Measurements from ENCODE around the gene TRMT112.

TRMT112 gene

DNA sequence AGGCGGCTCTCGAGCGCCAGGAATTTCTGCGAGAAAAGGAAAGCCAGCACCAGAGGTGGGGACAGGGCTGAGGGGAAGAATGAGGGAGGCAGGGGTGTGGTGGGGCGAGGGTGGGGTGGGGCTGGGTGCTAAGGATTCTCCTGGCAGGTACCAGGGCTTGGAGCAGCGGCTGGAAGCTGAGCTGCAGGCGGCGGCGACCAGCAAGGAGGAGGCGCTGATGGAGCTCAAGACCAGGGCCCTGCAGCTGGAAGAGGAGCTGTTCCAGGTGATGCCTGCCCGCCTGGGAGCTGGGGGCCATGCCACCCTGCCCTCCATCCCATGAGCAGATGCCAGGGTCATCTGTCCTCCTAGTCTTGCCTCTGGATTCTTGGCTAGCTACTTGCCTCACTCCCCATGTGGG lies 32.0 kb upstream of the TRMT112 start:
- DNase-seq: no peak

DNA sequence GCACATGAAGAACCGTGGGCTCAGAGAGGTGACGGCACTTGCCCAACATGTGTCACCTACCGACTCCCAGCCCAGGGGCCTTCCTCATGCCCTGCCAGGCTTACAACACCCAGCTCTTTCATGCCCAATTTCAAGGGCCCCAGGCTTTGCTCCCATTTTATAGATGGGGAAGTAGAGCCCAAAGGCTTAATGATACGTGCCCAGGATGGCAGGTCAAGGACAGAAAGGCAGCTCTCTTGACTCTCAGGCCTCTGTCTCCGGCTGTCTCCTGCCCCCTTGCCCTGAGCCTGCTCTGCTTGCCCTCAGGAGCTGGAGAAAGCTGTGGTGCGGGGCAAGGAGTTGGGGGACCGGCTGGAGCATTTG lies 31.6 kb upstream of the TRMT112 start:
- DNase-seq: no peak

DNA sequence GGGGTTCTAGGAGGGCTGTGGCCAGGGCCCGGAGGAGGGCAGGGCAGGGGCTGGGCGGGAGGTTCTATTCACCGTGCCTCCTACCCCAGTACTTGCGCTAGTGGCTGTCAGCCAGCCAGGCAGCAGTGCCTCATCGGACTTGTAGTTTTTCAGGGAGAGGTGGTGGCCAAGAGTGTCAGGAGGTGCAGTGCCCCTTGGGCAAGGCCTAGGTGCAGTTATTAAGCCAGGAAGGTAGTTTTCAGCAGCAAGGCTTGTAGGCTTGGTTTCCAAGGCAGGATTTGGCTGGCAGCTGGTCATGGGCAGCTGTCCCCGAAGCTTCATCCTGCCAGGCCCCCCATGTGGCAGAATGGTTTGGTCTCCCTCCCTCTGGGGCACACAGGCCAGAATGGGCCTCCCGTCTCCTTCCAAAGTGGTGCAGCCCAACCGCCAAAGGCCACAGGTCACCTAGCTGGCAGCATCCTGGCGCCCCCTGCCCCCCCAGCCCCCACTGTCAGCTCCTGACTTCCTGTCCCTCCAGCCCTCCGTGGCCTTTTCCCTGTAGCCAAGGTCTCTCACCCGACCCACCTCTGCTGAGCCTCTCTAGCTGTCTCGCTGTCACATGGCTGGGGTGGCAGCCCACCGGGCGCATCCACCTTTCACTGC lies 31.1 kb upstream of the TRMT112 start:
- DNase-seq: no peak

DNA sequence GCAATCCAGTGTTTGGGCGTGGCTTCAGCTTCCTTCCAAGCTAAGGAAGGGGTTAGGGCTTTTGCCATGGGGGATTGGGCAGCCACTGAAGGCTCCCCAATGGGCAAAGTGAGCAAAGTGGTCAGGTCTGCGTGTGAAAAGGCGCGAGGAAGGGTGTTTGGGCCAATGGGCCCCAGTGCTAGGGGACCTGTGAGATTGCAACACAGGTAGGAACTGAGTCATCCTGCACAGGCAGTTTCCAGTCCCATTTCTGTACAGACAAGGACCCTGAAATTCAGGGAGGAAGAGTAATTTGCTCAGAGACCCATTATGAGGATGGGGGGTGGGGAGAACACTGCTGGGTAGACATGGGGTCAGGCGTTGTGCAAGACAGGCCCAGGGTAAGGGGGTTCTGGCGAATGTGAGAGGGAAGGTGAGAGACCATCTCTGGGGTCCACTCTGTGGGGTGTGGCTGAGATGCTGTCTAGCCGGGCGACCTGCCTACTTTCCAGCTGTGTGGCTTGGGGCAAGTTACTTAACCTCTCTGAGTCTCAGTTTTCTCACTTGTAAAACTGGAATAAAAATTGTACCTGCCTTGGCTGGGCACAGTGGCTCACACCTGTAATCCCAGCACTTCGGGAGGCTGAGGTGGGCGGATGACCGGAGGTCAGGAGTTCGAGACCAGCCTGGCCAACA lies 30.0 kb upstream of the TRMT112 start:
- DNase-seq: no peak

DNA sequence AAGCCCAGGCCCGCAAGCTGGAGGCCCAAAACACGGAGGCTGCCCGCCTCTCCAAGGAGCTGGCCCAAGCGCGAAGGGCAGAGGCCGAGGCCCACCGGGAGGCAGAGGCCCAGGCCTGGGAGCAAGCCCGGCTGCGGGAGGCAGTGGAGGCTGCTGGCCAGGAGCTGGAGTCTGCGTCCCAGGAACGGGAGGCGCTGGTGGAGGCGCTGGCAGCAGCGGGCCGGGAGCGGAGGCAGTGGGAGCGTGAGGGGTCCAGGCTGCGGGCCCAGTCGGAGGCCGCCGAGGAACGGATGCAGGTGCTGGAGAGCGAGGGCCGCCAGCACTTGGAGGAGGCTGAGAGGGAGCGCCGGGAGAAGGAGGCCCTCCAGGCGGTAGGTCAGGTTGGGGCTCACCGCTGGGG lies 27.4 kb upstream of the TRMT112 start:
- no peak for DNase-seq

DNA sequence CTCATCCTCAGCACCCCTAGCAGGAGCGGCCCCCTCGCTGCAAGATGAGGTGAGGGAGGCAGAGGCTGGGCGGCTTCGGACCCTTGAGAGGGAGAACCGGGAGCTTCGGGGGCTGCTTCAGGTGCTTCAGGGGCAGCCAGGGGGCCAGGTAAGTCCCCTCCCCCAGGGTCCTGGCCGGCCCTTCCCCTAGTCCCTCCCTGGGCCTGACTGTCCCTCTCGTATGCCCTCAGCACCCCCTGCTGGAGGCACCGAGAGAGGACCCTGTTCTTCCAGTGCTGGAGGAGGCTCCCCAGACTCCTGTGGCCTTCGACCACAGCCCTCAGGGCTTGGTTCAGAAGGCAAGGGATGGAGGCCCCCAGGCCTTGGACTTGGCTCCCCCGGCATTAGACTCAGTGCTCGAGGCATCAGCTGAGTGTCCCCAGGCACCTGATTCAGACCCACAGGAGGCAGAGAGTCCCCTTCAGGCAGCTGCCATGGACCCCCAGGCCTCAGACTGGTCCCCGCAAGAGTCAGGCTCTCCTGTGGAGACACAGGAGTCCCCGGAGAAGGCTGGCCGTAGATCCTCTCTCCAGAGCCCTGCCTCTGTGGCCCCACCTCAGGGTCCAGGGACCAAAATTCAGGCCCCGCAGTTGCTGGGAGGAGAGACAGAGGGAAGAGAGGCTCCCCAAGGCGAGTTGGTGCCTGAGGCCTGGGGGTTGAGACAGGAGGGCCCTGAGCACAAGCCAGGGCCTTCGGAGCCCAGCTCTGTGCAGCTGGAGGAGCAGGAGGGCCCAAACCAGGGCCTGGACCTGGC lies 26.6 kb upstream of the TRMT112 start:
- DNase-seq: no peak

DNA sequence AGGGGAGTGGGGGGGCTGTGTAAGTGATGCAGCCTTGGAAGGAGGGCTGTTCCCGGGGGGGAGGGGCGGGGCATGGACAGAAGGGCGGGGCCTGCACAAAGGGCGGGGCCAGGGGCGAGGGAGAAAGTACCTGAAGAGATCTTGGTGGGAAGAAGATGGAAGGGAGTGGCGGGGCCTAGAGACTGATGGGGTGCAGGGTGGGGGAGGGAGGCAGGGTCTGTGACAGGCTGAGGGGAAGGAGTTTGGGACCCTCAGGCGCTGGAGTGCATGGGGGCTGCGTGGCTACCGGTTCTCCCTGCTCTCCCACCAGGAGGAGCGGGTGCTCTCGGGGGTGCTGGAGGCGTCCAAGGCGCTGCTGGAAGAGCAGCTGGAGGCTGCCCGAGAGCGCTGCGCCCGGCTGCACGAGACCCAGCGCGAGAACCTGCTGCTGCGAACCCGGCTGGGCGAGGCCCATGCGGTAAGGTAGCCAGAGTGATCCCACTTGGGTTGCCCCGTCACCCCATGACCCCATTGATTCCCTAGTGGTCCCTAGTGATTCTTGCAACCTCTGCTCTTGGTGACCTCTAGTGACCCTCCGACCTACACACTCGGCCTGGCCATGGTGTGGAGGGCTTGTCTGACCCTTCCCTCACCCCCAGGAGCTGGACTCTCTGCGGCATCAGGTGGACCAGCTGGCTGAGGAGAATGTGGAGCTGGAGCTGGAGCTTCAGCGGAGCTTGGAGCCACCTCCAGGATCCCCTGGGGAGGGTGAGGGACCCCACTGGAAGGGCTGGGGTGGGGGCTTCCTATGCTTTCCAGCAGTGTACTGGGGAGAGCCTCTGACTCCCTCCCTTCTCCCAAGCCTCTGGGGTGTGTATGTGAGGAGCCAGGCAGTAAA lies 25.7 kb upstream of the TRMT112 start:
- no peak for DNase-seq

DNA sequence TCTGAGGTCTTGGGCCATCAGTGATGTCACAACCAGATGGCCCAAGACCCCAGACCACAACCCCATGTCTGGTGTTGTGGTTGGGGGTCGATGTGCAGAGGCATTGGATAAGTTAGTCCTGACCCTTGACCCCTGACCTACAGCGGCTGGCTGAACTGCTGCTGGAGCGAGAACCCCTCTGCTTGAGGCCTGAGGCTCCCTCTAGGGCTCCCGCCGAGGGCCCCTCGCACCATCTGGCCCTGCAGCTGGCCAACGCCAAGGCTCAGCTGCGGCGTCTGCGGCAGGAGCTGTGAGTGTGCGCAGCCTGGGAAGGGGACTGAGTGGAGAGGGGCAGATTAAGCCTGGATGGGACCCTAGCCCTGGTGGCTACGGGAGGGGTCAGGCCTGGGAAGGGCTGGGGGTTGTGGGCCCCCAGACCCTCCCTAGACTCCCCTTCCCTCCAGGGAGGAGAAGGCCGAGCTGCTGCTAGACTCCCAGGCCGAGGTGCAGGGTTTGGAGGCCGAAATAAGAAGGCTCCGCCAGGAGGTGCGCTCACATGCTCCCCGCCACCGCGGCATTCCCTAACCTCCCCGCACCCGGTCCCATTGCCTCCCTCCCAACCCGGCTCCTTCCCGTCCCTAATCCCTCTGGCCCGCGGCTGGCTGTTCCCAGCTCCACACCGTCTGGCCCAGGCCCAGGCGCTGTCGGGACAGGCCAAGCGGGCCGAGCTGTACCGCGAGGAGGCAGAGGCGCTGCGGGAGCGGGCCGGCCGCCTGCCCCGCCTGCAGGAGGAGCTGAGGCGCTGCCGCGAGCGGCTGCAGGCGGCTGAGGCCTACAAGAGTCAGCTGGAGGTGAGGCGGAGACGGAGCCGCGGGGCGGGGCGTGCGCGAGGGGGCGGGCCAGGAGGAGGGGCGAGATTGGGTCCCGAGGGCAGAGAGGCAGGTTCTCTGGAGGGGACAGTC lies 24.8 kb upstream of the TRMT112 start:
- peak; percentile 95 for DNase-seq

DNA sequence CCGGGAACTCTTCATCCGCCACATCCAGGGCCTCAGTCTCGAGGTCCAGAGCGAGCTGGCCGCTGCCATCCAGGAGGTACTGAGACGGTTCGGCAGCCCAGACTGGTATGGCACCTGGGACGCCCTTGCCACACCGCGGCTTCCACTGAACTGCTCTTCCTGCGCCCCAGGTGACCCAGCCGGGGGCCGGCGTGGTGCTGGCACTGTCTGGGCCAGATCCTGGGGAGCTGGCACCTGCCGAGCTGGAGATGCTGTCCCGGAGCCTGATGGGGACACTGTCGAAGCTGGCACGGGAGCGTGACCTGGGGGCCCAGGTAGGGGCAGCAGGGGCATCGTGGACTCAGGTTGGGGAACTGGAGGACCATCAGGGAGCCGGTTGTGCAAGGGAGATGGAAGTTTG lies 24.1 kb upstream of the TRMT112 start:
- no peak for DNase-seq

DNA sequence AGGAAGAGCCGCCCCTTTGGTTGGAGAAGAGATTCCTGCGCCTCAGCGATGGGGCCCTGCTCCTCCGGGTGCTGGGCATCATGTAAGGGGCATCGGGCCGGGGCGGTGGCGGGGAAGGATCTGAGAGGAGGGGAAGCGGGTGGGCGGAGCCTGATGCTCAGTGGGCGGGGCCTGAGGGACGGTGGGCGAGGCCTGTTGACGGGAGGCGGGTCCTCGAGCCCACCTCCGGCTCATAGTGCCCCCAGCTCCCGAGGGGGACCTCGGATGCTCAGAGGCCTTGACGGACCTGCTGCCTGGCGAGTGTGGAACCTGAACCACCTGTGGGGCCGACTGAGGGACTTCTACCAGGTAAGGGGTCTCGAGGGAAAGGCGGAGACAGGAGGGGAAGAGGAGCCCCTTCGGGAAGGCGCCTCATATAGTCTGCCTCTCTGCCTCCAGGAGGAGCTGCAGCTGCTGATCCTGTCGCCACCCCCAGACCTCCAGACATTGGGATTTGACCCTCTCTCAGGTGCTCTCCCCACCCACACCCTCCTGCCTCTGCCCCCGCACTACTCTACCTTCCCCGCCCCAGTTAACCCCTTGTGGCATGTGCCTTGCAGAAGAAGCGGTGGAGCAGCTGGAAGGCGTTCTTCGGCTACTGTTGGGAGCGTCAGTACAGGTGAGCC lies 23.4 kb upstream of the TRMT112 start:
- DNase-seq: peak; percentile 92

DNA sequence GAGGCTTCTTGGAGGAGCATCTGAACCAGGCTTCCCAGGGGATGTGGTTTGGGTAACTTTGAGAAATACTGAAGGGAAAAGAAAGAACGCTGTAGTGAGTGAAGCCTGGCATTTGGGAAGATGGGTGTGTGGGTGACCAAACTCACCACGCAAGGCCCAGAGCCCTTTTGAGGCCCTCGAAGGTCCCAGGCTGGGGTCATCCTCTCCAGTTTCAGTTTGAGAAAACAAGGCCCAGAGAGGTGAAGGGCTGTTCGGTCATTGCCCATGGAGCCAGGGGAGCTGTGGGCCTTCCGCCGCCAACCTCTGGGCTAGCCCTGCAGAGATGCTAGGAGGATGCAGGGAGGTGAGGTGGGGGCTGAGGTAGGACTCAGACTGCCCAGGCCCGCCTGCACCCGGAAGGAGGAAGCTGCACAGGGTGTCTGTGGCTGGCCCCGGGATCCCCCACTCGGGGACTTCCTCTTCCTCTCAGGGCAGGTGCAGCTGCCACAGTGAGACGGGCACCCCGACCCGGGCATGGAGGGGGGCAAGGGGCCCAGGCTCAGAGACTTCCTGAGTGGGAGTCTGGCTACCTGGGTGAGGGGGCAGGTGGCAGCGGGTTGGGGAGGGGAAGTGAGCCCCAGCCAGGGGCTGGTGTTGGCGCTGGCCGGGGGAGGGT lies 22.5 kb upstream of the TRMT112 start, which contains the start of gene CCDC88B:
TSS of gene CCDC88B (plus strand) at position 451 of the 655 bp plus-strand sequence. CDS start at position 514, 63 bp downstream.
- DNase-seq: peak; percentile 94

DNA sequence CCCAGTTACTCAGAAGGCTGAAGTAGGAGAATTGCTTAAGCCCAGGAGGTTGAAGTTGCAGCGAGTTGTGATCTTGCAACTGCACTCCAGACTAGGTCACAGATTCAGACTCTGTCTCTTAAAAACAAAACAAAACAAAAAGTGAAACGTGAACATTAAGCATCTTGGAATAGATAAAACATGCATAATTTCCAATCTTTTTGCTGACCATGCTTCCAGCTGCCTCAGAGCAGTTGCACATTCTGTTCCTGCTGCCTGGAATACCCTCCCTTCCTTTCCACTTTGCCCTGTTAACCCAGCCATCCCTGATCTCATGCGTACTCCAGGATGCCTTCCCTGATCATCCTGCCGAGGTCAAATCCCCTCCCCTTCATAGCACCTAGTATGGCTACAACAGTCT lies 21.9 kb upstream of the TRMT112 start:
- no peak for DNase-seq

DNA sequence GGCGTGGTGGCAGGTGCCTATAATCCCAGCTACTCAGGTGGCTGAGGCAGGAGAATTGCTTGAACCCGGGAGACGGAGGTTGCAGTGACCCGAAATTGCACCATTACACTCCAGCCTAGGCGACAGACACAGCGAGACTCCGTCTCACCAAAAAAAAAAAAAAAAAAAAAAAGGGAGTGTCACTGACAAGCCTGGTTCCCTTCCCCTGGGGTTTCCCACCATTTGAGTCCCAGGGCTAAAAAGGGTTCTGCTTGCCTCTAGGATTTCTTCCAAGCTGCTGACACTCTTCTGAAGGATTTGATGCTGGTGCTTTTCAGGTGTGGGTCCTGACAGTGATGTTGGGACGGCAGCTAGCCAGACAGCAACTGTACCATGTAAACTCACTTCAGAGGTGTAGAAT lies 21.4 kb upstream of the TRMT112 start:
- no peak for DNase-seq

DNA sequence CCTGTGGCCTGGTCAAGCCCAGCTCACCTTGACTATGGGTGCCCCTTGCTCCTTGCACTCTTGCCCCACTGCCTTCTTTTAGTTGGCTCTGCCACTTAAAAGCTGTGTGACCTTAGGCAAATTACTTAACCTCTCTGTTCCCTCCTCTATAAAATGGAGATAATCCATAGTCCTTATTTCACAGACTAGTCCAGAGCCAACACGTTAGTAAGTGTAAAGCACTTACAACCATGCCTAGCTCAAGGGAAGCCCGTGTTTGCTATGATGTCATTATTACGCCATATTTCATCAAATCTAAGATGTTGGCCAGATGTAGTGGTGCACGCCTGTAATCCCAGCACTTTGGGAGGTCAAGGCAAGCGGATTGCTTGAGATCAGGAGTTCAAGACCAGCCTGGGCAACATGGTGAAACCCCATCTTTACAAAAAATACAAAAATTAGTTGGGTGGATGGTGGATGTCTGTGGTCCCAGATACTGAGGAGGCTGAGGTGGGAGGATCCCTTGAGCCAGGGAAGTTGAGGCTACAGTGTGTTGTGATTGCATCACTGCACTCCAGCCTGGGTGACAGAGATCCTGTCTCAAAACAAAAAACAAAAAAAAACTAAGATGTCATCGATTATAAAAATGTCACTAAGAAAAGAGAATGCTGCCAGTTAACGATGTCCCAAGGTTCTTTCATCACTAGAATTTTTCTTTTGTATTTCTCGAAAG lies 20.3 kb upstream of the TRMT112 start:
- no peak for DNase-seq

DNA sequence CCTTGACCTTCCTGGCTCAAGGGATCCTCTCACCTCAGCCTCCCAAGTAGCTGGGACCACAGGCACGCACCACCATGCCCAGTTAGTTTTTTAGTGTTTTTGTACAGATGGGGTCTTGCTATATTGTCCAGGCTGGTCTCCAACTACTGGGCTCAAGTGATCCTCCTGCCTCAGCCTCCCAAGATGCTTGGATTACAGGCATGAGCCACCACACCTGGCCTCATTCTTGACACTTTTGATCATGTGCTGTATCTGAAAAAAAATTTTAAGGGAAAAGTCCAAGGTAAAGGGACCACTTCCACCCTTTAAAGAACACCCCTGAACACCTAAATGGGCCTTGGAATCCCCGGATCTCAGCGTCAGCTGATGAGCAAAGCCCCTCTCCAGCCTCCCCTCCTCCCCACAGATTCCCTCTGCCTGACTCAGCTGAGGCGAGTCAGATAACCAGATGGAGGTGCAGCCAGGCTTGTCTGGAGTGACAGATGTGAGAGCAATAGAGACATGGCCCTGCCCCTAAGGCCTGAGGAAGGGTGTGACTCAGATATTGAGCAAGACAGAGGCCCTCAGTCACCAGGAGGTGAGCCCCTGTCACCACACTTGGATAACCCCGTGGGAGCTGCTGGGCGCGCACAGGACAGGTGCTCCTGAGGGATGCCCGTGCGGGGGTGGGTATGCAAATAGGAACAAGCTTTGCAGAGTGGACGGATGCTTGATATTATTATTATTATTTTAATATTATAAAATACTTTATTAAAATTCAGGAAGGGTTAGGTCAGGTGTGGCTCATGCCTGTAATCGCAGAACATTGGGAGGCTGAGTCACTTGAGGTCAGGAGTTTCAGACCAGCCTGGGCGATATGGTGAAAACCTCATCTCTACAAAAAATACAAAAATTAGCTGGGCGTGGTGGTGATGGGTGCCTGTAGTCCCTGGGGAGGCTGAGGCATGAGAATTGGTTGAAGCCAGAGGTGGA lies 17.7 kb upstream of the TRMT112 start:
- no peak for DNase-seq

DNA sequence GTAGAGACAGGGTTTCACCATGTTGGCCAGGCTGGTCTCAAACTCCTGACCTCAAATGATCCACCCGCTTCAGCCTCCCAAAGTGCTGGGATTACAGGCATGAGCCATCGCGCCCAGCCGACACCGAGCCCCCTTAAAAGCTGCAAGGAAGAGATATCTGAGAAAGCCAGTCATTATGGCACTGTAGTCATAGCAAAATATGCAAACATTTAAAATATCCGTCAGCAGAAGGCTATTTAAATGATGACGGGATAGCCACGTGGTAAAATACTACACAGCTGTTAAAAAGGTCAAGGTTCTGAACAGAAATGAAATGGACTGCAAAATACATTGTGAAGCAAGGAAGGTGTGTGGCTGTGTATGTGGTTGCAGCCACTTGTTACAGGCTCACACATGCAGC lies 16.2 kb upstream of the TRMT112 start:
- DNase-seq: no peak

DNA sequence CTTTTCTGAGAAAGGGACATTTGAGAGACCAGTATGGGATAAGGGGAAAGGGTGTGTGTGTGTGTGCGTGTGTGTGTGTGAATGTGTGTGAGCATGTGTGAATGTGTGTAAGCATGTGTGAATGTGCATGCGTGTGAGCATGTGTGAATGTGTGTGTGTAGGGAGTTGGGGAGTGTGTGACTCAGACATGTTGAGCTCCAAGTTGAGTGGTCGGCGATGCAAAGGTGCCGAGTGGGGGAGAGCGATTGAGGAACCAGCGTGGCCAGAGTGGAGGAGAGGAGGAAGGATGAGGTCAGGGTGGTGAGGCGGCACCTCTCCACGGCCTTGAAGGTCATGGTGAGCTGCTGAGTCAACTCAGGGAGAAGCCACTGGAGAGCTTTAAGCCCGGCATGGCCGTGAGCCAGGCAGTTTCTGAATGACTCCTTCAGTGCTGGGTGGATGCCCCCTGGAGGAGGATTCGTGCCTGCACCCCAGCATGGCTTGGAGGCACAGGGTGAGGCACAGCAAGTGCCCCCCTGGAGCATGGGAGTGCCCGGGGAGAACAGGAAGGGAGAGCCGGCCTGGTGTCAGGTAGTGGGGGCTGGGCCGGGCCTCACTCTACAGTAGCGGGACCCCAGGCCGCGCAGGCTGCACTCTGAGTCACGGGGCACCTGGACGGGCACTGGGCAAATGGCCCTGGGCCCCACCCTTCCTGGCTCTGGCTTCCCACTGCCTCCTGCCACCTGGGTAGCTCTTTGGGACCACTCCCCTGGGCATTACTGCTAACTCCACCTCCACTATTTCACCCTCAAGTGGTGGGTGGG lies 14.4 kb upstream of the TRMT112 start:
- DNase-seq: peak; percentile 88

DNA sequence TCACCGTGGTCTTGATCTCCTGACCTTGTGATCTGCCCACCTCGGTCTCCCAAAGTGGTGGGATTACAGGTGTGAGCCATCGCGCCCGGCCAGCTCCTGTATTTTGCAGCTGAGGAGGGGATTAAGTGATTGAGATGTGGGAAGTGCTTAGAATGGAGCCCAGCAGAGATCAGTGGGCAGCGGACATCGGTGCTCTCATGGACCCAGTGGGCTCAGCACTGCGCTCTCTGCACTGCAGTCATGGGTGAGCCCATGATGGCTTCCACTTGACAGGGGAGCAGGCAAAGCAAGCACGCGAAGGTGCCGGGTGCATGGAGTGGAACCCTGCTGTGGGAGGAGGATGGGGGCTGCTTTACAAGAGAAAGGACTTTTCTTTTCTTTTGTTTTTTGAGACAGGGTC lies 13.5 kb upstream of the TRMT112 start:
- no peak for DNase-seq

All from activated effector memory CD4-positive, alpha-beta T cell treated with anti-CD3 and anti-CD28 coated beads, Interleukin-2, amount 50 U/mL, for 16 hours (primary cell).